ENCODE measurements around the gene SRGAP1.

GRCh38 chr12:63909746-63910145 lies 65.2 kb downstream of the SRGAP1 start:
- TF ChIP-seq CTCF (IDR thresholded peaks at IDR 0.05) (no peak), POLR2A (IDR thresholded peaks at IDR 0.05; ENCODE audit: low read depth) (no peak), EP300 (IDR thresholded peaks at IDR 0.05) (no peak)
